ENCODE data around the gene MAP2K7.

Gene MAP2K7

GRCh38 chr19:7867092-7867844, 36.4 kb upstream of the MAP2K7 start:
- DNase-seq, result no peak

GRCh38 chr19:7868326-7868670, 35.4 kb upstream of the MAP2K7 start:
- no peak for DNase-seq

- DNase-seq, result peak; percentile 27 to 73
Observed at GRCh38 chr19:7868671-7869452, 34.8 kb upstream of the MAP2K7 start.

GRCh38 chr19:7869453-7869909, 34.2 kb upstream of the MAP2K7 start:
- no peak for DNase-seq

GRCh38 chr19:7869910-7870511, 33.7 kb upstream of the MAP2K7 start:
- DNase-seq, result no peak

GRCh38 chr19:7870571-7871436, 32.9 kb upstream of the MAP2K7 start:
- no peak for DNase-seq

- DNase-seq, result peak; percentile 15 to 66
Observed at GRCh38 chr19:7871437-7872305, 32.0 kb upstream of the MAP2K7 start.

- DNase-seq, result no peak
Observed at GRCh38 chr19:7872306-7873204, 31.1 kb upstream of the MAP2K7 start.

GRCh38 chr19:7873304-7874075, 30.2 kb upstream of the MAP2K7 start:
- DNase-seq, result no peak

- no peak for DNase-seq
Observed at GRCh38 chr19:7874076-7874896, 29.4 kb upstream of the MAP2K7 start, which contains the start of gene PRR36. Gene PRR36 (minus strand): TSS chr19:7874390. CDS start chr19:7873689, 701 bp downstream.

- no peak for DNase-seq
Observed at GRCh38 chr19:7874897-7875273, 28.8 kb upstream of the MAP2K7 start.

GRCh38 chr19:7877249-7877836, 26.3 kb upstream of the MAP2K7 start:
- no peak for DNase-seq

- no peak for DNase-seq
Observed at GRCh38 chr19:7879111-7879807, 24.4 kb upstream of the MAP2K7 start.

- DNase-seq, result no peak
Observed at GRCh38 chr19:7879836-7880235, 23.8 kb upstream of the MAP2K7 start.

- no peak for DNase-seq
Observed at GRCh38 chr19:7881910-7882309, 21.8 kb upstream of the MAP2K7 start.

- DNase-seq, result no peak
Observed at GRCh38 chr19:7883105-7883504, 20.6 kb upstream of the MAP2K7 start.

- no peak for DNase-seq
Observed at GRCh38 chr19:7883796-7884570, 19.7 kb upstream of the MAP2K7 start.

Data from bone marrow (tissue), 2 donors.